HG03139 (cell line): Measurements from ENCODE around the gene TMEM248.
"Not testable (repeated sequence)": the region's sequence is repeated elsewhere in the genome, so short reads cannot be mapped to it uniquely, and the experiment has no call there.

Experiments
- ATAC-seq: cut with Tn5 transposase; IDR thresholded peaks from one replicate; pipeline ENCODE4 v1.9.1; 2021; ENCODE audit not compliant: unreplicated experiment

Gene TMEM248, protein sequence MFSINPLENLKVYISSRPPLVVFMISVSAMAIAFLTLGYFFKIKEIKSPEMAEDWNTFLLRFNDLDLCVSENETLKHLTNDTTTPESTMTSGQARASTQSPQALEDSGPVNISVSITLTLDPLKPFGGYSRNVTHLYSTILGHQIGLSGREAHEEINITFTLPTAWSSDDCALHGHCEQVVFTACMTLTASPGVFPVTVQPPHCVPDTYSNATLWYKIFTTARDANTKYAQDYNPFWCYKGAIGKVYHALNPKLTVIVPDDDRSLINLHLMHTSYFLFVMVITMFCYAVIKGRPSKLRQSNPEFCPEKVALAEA

DNA sequence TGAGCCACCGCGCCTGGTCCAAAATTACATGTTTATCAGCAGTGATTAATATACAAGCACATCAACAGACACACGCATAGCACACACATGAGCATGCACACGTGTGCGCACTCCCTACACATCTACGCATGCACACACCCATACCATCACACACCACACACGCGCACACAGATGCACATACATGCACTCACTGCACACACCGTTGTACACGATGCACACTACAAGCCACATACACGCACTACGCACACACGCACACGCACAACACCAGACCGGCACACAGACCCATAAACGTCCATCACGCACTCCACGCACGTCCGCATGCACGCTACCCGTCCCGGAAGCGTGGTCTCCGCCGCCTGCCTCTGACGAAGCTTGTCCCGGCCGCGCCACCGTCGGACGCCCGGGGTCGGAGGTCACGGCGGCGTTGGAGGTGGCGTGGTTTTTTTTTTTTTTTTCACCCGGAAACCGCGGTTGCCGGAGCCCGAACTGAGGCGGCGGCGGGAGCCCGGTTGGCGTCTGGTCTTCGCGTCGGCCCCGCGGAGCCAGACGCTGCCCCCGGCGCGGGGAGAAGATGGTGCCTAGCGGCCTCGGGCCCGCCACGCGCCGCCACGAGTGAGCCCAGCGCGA is at the start of gene TMEM248:
Gene TMEM248, plus strand, starts transcription at position 457 of the 627 bp plus-strand sequence. CDS start 20,641 bp downstream, outside the sequence.
- peak; percentile 87 for ATAC-seq

- no peak for ATAC-seq
These were observed 47.5 kb upstream of the TMEM248 start for GRCh38 chr7:66873476-66873875.

DNA sequence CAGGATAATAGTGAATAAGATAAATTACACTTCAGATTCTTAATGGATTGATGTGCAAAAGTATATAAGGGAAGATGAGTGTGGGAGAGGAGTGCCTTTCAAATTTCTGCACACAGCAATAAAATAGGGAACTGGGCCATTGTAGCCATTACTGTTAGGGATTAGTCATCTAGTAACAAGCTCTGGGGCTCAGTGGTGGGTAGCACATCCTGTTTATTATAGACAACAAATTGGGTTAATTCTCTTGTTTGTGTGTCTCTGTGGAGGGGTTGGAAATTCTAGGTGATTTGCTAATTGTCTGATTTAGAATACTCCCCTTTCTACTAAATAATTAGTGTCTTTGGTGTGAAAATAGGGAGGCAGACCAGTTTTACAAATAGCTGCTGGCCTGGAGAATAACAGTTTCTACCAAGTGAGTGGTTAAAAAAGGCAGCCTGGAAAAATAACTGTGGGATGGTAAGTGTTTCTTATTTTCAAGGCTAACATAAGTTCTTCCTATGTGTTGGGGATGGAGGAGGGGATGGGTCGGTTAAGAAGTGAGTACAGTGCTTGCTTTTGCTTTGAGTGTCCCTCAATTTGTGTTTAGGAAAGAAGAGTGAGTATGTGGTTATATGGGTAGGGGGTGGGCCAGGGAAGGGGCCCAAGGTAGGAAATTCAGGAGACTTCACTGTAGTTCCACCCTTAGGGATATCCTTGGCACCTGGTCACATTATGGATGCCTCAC is 43.3 kb upstream of the TMEM248 start:
- peak; percentile 85 for ATAC-seq

GRCh38 chr7:66878301-66878685 is 42.7 kb upstream of the TMEM248 start:
- ATAC-seq: not testable (repeated sequence)

GRCh38 chr7:66880053-66880452 is 41.0 kb upstream of the TMEM248 start:
- no peak for ATAC-seq

GRCh38 chr7:66880577-66880976 is 40.4 kb upstream of the TMEM248 start:
- not testable (repeated sequence) for ATAC-seq

GRCh38 chr7:66883716-66884115 is 37.3 kb upstream of the TMEM248 start:
- no peak for ATAC-seq

DNA sequence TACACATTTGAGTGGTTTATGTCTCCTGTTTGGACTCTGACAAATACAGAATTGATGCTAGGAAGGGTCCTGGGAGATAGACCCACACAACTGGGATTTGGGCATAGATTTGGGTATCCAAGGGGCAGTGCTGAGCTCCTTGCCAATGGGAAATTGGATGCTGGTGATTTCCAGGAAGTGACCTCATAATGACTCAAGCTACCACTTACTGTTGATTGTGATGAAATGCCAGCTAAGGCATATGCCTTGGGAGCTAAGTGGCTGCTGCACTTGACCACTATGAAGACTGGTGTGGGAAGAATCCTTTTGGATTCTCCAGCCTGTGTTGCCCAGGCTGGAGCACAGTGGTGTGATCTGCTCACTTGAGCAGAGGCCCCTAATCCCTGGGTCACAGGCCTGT is 36.5 kb upstream of the TMEM248 start:
- not testable (repeated sequence) for ATAC-seq

DNA sequence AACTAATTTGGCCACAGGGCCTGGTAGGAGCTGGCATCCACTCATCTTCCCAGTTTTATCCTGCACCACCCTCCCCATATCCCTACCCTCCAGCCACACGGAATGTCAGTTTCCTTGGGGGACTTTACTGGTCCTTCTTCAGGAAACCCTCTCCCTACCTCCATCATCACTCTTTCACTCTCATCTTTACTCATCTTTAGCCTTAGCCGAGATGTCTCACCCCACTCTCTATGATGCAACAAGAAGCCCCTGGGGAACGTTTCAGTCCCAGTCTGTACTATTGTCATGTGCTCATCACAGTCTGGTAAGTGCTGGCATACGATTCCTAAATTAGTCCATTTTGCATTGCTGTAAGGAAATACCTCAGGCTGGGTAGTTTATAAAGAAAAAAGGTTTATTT is 34.9 kb upstream of the TMEM248 start:
- ATAC-seq: no peak

- not testable (repeated sequence) for ATAC-seq
These were observed 32.8 kb upstream of the TMEM248 start for GRCh38 chr7:66888223-66888622.

DNA sequence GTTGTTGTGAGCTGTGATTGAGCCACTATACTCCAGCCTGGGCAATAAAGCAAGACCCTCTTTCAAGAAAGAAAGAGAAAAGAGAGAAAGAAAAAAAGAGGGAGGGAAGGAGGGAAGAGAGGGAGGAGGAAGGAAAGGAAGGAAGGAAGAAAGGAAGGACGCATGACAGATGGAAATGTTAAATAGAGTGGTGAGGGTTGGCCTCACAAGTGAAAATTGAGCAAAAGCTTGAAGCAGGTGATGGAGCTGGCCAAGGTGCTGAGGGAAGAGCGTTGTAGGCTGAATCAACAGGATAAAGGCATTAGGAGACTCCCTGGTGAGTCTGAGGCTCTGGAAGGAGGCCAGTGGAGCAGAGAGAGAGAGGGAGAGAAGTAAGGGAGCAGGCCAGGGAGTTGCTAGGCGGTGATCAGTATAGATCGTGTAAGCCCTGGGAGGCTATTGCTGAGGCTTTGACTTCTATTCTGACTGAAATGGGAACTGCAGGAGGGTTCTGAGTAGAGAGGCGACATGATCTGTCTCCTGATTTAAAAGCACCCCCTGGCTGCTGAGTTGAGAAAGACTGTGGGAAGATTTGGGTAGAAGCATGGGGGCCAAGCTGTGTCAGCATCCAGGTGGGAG is 26.5 kb upstream of the TMEM248 start:
- no peak for ATAC-seq

- no peak for ATAC-seq
These were observed 24.6 kb upstream of the TMEM248 start for GRCh38 chr7:66896441-66896840.

GRCh38 chr7:66899552-66900280 is 21.3 kb upstream of the TMEM248 start:
- no peak for ATAC-seq

GRCh38 chr7:66901941-66902843 is 18.8 kb upstream of the TMEM248 start:
- no peak for ATAC-seq

DNA sequence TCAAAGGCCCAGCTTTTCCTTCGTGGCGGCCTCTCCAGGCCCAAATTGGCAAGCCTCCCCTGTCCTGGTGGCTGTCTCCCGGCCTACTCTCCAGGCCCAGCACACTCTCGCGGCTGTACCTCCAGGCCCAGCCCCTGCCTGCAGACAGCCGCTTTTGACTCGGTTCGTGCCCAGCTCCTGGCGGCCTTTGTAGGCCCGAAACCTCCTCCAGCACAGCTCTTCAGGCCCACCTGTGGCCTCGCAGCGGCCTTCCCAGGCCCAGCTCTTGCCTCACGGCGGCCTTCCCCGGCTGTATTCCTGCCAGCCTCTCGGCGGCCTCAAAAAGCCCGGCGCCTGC is 18.2 kb upstream of the TMEM248 start:
- no peak for ATAC-seq

DNA sequence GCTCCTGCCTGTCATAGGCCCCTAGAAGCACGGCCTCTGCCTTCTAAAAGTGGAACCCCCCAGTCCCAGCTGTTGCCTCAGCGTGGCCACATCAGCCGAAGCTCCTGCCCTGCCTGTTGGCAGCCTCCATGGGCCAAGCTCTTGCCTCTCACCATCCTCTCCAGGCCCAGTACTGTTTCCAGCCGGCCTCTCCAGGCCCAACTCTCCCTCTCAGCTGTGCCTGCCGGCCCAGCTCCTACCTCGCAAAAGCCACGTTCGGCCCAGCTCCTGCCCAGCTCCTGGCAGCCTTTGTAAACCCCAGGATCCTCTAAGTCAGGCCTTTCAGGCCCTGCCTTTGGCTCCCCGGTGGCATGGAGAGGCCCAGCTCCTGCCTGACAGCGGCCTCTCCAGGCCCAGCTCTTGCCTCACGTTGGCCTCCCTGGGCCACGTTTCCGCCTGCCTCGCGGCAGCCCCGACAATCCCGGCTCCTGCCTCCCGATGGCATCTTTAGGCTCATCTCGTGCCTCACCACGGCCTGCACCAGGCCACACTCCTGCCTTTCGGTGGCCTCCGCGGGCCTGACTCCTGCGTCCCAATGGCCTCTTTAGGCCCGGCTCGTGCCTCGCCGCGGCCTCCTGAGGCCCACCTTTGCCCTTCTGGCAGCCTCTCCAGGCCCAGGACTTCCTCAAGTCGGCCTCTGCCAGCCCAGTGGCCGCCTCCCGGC is 17.5 kb upstream of the TMEM248 start:
- ATAC-seq: no peak

- no peak for ATAC-seq
These were observed 16.9 kb upstream of the TMEM248 start for GRCh38 chr7:66904063-66904593.

DNA sequence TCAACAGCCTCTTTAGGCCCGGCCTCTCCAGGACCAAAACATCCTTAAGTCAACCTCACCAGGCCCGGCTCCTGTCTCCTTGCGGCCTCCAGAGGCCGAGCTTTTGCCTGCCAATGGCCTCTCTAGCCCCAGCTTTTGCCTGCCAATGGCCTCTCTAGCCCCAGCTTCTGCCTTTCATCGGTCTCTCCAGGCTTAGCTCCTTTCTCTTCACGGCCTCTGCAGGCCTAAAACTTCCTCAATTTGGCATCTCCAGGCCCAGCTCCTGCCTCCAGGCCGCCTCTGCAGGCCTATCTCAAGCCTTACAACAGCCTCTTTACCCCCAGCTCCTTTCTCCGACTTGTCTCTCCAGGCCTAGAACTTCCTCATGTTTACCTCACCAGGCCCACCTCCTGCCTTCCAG is 15.7 kb upstream of the TMEM248 start:
- no peak for ATAC-seq

DNA sequence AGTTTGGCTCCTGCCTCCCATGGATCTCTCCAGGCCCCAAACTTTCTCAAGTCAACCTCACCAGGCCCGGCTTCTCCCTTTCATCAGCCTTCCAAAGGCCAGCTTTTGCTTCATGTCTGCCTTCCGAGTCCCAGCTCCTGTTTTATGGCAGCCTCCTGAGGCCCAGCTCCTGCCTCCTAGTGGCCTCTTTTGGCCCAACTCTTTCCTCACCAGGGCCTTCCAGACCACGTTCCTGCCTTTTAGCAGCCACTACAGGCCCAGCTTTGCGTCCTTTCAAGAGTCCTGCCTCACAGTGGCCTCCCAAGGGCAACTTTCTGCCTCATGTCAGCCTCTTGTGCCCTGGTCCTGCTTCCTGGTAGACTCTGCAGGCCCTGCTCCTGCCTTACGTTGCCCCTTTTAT is 15.3 kb upstream of the TMEM248 start:
- ATAC-seq: no peak
